Hematopoietic multipotent progenitor cell treated with erythropoietin and hydrocortisone succinate and interleukin-3 and kit ligand, for 6 days (in vitro differentiated cells): ENCODE measurements around the gene CERK.

Source experiments
- DNase-seq: peaks from one replicate; pipeline ENCODE4 v3.0.0-alpha.2; 2015

The CERK gene

GRCh38 chr22:46676881-46677280 is 61.2 kb downstream of the CERK start:
- no peak for DNase-seq

GRCh38 chr22:46676479-46676878 is 61.6 kb downstream of the CERK start:
- no peak for DNase-seq

- no peak for DNase-seq
Measured at GRCh38 chr22:46675938-46676337, 62.1 kb downstream of the CERK start.

GRCh38 chr22:46675479-46675878 is 62.6 kb downstream of the CERK start:
- DNase-seq = no peak

GRCh38 chr22:46674906-46675305 is 63.1 kb downstream of the CERK start:
- no peak for DNase-seq

GRCh38 chr22:46674367-46674781 is 63.7 kb downstream of the CERK start:
- peak; percentile 67 for DNase-seq

- DNase-seq = no peak
Measured at GRCh38 chr22:46673662-46674236, 64.3 kb downstream of the CERK start.

GRCh38 chr22:46673205-46673604 is 64.8 kb downstream of the CERK start:
- peak; percentile 49 for DNase-seq

- peak; percentile 85 for DNase-seq
Measured at GRCh38 chr22:46672731-46673130, 65.3 kb downstream of the CERK start.

GRCh38 chr22:46671824-46672432 is 66.1 kb downstream of the CERK start:
- DNase-seq = no peak

GRCh38 chr22:46669201-46669600 is 68.9 kb downstream of the CERK start:
- DNase-seq = no peak

GRCh38 chr22:46668116-46668515 is 69.9 kb downstream of the CERK start:
- no peak for DNase-seq

- no peak for DNase-seq
Measured at GRCh38 chr22:46667245-46667623, 70.8 kb downstream of the CERK start.

- no peak for DNase-seq
Measured at GRCh38 chr22:46666577-46667244, 71.3 kb downstream of the CERK start.

- DNase-seq = no peak
Measured at GRCh38 chr22:46665751-46666280, 72.2 kb downstream of the CERK start.

GRCh38 chr22:46665151-46665695 is 72.8 kb downstream of the CERK start:
- no peak for DNase-seq

- no peak for DNase-seq
Measured at GRCh38 chr22:46664301-46664855, 73.7 kb downstream of the CERK start.

- no peak for DNase-seq
Measured at GRCh38 chr22:46663436-46664100, 74.5 kb downstream of the CERK start.

GRCh38 chr22:46663001-46663400 is 75.1 kb downstream of the CERK start:
- DNase-seq = no peak

GRCh38 chr22:46662226-46662625 is 75.8 kb downstream of the CERK start:
- DNase-seq = no peak

- no peak for DNase-seq
Measured at GRCh38 chr22:46661221-46661851, 76.7 kb downstream of the CERK start.

GRCh38 chr22:46660604-46661201 is 77.3 kb downstream of the CERK start:
- peak; percentile 78 for DNase-seq
